GM12801 (cell line): ENCODE measurements around the gene RBFA.

Source experiments
- CTCF ChIP-seq: IDR thresholded peaks from one replicate; pipeline ENCODE4 v1.5.1; 2011; ENCODE audit warnings: control low read depth; ENCODE audit not compliant: insufficient read length; ENCODE audit errors: extremely low read depth

RBFA gene

DNA sequence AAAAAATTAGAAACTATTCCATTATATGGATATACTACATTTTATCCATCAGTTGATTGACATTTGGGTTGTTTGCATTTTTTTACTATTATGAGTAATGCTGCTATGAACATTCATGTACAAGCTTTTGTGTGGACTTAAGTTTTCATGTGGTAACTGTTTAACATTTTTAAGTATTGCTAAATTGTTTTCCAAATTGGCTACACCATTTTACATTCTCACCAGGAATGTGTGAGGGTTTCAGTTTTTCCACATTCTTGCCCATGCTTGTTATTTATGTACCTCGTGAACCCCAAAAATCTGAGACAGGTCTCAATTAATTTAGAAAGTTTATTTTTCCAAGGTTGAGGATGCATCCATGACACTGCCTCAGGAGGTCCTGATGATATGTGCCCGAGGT is 42.7 kb upstream of the RBFA start:
- no peak for TF ChIP-seq CTCF

DNA sequence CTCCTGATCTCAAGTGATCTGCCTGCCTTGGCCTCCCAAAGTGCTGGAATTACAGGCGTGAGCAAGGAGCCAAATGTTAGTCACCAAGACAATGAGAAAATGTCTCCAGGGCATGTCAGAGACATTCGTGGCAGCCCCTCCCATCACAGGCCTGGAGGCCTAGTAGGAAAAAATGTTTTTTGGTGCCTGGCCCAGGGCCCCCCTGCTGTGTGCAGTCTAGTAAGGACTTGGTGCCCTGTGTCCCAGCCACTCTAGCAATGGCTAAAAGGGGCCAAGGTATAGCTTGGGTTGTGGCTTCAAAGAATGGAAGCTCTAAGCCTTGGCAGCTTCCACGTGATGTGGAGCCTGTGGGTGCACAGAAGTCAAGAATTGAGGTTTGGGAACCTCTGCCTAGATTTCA is 33.4 kb upstream of the RBFA start:
- TF ChIP-seq CTCF: no peak

DNA sequence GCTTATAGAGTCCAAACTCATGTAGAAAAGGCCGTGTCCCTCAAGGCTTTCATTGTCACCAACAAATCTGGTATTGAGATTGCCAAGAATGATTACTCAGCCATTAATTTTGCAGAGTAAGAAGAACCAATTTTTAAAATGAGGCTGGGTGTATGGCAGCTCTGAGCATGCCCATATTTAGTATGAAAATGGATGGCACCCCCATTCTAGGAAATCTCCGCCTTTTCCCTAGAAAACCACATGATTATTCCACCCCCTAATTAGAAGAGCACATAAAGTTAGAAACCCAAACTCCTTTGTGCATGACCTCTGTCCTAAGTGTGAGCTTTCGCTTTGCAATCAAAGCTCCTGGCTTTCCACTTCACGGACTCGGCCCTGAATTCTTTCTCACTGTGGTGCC is 31.8 kb upstream of the RBFA start:
- TF ChIP-seq CTCF: no peak

DNA sequence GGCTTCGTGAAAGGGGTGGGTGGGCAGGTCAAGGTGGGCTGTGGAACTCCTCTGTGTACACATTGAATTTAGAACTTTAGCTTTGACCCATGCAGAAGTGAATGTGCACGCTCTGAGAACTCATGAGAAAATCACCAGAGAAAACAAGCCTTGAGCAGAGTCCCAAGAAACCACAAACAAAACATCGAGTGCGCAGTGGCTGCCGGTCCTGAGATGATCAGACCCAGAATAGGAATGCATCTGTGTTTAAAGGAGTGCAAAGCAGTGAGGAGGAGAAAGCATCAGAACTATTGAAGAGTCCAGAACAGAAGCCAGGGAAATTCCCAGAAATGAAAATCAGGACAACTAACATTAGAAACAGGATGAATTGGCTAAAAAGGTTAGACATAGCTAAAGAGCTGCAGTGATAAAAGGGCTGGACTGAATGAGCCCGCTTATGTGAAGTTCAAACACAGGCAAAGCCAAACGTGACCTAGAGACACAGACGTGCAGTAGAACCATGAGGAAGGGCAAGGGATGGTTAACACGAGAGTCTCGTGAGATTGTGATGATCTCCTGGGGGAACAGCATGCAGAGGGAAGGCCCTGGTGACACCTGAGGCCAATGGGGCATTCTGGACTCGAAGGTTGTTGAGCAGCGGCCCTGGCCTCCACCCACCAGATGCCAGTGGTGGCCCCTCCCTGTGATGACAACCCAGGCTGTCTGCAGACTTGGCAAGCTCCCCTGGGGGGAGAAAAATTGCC is 29.5 kb upstream of the RBFA start:
- TF ChIP-seq CTCF: no peak

GRCh38 chr18:80006724-80007123 is 27.5 kb upstream of the RBFA start:
- TF ChIP-seq CTCF: no peak

- no peak for TF ChIP-seq CTCF
Observed at GRCh38 chr18:80009661-80010550, 24.3 kb upstream of the RBFA start.

DNA sequence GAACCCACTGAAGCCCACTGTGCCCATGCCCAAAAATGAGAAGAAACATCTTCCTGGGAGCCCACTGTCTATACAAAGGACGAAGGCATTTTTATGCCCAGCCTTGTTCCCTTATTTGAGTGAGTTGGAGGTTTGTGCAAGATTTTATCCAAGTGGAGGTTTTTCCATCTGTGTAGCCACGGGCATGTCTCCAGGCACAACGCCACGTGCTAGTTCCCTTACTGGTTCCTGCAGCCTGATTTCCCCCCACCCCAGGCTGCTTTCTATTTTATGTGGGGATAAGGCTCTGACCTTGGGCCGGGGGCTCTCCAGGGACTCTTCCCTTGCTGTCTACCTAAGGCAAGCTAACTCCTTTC is 23.7 kb upstream of the RBFA start:
- no peak for TF ChIP-seq CTCF
